ENCODE measurements around the gene GCHFR. TPM values are rescaled to one million over a fixed set of nuclear protein-coding genes. Genes with fewer than 3 reads are reported as not detected.

Gene GCHFR
- total RNA-seq (2014; rRNA removed; shearing (Covaris generic); ENCODE audit: low replicate concordance), result 73.4 and 105 TPM in 2 replicates

DNA sequence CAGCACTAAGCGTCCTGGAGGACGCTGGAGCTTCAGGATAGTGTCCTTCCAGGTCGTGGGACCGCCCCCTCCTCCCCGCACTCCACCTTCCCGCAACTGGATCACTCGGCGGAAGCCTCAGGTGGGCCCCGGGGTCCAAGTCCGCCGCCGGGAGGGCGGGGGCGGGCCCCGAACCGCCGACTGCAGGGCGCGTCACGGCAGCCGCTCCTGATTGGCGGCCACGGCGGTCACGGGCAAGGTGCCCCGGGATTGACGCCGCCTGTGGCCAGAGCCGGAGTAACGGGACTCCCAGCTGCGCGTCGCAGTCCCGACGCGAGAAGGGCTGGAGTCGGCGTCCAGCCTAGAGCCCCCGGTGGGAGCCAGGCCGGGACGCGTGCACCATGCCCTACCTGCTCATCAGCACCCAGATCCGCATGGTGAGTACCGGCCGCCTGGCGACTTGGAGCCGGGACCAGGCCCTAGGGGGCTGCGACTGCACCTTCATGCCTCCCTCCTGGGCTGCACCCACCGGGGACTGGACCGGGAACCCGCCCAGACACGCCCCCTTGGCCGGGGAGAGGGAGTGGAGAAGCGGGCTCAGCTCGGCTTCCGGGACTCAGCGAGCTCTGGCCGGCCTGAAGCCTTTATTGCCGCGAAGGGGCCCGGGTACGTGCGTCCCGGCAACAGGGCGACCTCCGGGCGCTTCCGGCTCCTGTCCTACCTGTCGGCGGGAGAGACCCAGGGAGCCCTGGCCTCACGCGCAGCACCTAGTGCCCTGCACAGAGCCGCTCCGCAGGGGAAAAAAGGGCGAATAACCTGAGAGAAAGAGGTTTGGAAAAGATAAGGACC is at the start of gene GCHFR:
GCHFR (plus strand) TSS at position 268 of the 828 bp plus-strand sequence; CDS start at position 381, 113 bp downstream.
- in situ Hi-C loops (cut with HindIII; ENCODE audit: low pct_unique_long_range_greater_than_20kb, low sequenced_read_pairs), result no loop called here
- DNase-seq (ENCODE audit: low read depth), result peak; percentile 88

DNA sequence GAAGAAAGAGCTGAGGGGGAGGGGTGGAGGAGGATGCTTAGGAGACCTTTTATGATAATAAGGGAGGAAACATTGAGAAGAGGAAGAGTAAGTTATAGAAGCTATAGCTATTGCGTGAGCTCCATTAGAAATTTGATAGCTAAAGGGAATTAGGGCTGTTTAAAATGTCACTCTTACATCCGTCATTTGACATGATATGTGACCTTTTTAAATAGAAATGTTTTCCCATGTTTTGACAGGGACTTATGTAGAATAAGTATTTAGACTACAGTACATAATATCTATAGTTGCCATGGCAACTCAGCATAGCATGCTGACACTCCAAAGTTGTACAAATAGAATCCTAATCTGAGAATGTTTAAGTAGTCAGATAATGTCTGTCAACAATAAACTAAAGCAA is 49.7 kb upstream of the GCHFR start:
- DNase-seq (ENCODE audit: low read depth), result no peak
- in situ Hi-C loops (cut with HindIII; ENCODE audit: low pct_unique_long_range_greater_than_20kb, low sequenced_read_pairs), result no loop called here

DNA sequence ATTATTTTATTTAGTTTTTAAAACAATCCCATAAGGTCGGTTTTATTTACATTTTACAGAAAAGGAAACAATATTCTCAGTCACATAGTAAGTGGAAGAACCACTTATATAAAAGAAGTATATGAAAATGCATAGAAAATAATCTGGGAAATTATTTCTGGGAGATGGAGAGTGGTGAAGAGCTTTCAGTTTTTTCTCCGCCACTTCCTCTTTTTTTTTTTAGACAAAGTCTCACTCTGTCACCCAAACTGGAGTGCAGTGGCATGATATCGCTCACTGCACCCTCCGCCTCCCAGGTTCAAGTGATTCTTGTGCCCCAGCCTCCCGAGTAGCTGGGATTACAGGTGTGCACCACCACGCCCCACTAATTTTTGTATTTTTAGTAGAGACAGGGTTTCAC is 47.7 kb upstream of the GCHFR start:
- in situ Hi-C loops (cut with HindIII; ENCODE audit: low pct_unique_long_range_greater_than_20kb, low sequenced_read_pairs), result no loop called here
- DNase-seq (ENCODE audit: low read depth), result no peak

DNA sequence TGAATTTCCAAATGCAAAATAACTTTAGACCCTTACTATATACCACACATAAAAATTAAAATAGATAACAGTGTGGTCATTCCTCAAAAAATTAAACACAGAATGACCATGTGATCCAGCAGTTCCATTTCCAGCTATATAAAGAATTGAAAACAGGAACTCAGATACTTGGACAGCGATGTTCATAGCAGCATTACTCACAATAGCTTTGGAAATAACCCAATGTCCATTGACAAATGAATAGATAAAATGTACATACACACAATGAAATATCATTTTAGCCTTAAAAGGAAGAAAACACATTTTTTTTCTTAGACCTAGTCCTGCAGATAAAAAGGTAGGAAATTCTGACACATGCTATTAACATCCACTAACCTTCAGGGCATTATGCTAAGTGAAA is 42.2 kb upstream of the GCHFR start:
- DNase-seq (ENCODE audit: low read depth), result no peak
- in situ Hi-C loops (cut with HindIII; ENCODE audit: low pct_unique_long_range_greater_than_20kb, low sequenced_read_pairs), result no loop called here

DNA sequence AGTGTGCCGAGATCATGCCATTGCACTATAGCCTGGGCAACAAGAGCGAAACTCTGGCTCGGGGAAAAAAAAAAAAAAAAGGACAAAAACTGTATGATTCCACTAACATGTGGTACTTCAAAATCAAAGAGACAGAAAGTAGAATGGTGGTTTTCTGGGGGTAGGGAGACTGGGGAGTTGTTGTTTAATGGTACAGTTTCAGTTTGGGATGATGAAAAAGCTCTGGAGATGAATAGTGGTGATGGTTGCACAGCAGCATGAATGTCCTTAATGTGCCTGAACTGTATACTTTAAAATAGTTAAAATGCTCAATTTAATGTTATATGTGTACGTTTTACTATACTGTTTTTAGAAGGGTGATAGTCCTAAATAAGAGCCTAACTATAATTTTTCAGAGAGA is 41.5 kb upstream of the GCHFR start:
- DNase-seq (ENCODE audit: low read depth), result no peak
- in situ Hi-C loops (cut with HindIII; ENCODE audit: low pct_unique_long_range_greater_than_20kb, low sequenced_read_pairs), result no loop called here

DNA sequence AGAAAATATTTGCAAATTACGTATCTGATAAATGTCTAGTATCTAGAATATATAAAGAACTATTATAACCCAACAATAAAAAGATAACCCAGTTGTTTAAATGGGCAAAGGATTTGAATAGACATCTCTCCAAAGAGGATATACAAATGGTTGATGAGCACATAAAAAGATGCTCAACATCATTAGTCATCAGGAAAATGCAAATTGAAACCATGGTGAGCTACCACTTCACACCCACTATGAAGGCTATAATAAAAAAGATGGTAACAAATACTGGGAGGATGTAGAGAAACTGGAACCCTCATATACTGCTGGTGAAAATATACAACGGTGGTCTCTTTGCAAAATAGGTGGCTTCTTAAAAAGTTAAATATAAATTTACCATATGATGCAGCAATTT is 40.9 kb upstream of the GCHFR start:
- in situ Hi-C loops (cut with HindIII; ENCODE audit: low pct_unique_long_range_greater_than_20kb, low sequenced_read_pairs), result no loop called here
- DNase-seq (ENCODE audit: low read depth), result no peak

DNA sequence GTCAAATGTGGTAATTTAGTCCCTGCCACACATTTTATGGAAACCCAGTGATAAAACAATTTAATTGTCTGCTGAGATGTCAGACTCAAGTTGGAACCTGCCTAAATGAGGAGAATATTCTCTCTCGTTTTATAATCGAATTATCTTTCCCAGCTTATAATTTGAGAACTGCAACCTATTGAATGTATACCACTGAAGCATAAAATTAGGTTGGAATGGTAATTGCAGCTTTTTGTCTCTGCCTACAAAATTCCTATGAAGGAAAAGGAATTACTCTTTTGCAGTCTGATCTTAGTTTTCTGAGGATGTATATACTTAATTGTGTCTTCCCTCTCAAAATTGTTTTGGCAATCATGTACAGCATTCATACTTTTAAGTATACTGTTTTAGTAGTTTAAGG is 39.9 kb upstream of the GCHFR start:
- in situ Hi-C loops (cut with HindIII; ENCODE audit: low pct_unique_long_range_greater_than_20kb, low sequenced_read_pairs), result no loop called here

DNA sequence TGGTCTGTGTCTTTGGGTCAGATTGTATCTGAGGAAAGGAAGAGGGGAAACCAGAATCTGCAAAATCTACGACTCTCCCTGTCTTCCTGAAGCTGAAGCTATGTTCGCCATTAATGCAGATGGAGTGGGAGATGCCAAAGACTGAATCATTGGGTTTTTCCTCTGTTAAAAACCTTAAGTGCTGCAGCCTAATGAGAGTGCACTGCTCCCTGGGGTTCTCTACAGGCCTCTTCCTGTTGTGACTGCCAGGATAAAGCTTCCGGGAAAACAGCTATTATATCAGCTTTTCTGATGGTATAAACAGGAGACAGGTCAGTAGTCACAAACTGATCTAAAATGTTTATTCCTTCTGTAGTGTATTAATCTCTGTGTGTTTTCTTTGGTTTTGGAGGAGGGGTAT is 32.8 kb upstream of the GCHFR start:
- in situ Hi-C loops (cut with HindIII; ENCODE audit: low pct_unique_long_range_greater_than_20kb, low sequenced_read_pairs), result no loop called here
- no peak for DNase-seq (ENCODE audit: low read depth)

More for the DNA sequence above, 39.9 kb upstream of the GCHFR start:
- DNase-seq (ENCODE audit: low read depth), result no peak

DNA sequence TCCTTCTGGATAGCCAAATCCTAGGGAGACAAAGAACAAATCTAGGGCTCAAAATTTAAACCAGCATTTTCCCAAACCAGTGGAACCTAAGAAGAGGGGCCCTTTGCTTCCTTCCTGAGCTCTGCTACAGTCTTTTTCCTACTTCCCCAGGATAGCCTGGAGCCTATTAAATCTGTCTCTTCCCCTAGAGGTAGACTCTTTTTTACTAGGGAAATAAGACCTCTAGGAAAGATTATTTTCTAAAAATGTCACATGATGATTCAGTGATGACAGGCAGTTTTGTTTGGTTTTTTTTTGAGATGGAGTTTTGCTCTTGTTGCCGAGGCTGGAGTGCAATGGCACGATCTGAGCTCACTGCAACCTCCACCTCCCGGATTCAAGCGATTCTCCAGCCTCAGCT is 27.3 kb upstream of the GCHFR start:
- no peak for DNase-seq (ENCODE audit: low read depth)
- in situ Hi-C loops (cut with HindIII; ENCODE audit: low pct_unique_long_range_greater_than_20kb, low sequenced_read_pairs), result no loop called here

DNA sequence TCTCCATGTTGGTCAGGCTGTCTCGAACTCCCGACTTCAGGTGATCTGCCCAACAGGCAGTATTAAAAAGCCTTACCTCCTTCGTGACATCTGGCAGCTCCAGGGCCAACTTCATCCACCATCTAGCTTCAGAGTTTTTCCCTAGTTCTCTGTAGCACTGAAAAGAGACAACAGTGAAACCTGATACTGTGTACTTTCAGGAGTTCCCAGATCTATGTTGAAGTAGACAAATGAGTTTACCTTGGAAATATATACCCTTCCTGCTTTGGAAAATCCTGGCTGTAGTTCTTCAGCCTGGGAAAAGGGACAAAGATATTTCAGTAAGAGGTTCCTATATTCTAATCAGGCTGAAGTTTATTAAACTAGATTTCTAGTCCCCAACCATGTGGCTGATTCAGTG is 26.8 kb upstream of the GCHFR start:
- in situ Hi-C loops (cut with HindIII; ENCODE audit: low pct_unique_long_range_greater_than_20kb, low sequenced_read_pairs), result no loop called here
- no peak for DNase-seq (ENCODE audit: low read depth)

DNA sequence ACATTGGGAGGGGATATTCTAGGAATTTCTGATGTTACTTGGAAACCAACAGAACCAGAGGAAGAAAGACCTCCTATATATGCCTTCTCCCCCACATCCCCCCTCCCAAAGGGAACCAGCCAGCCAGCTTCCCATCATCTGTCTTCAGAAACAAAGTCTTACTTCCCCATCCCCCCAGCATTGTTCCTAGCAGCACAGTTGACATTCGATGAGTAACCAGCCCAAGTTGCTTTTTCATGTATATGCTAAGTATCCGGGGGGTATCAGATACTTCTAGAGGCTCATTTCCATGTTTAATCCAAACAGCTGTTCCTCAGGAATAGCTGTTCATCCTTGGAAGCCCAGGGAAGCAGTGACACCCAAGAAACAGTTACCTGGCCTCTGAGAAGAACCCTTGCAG is 24.8 kb upstream of the GCHFR start:
- DNase-seq (ENCODE audit: low read depth), result no peak
- in situ Hi-C loops (cut with HindIII; ENCODE audit: low pct_unique_long_range_greater_than_20kb, low sequenced_read_pairs), result no loop called here

DNA sequence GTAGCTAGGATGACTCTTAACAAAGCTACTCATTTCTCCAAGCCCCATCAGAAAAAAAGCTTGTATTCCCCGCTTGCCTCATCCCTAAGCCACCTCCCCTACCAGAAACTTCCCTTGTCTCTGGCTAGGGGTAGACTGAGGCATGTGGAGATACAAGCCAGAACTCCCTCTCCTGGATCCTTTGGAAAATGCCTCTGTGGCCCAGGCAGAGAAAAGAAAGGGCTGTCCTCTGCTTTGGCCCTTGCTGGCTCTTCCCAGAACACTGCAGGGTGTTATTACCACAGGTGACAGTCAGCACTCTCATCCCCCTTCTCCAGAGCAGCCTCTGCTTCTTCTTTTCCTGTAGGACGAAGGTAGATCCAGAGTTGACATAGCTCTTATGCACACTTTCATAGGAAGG is 24.0 kb upstream of the GCHFR start:
- in situ Hi-C loops (cut with HindIII; ENCODE audit: low pct_unique_long_range_greater_than_20kb, low sequenced_read_pairs), result no loop called here
- DNase-seq (ENCODE audit: low read depth), result no peak

DNA sequence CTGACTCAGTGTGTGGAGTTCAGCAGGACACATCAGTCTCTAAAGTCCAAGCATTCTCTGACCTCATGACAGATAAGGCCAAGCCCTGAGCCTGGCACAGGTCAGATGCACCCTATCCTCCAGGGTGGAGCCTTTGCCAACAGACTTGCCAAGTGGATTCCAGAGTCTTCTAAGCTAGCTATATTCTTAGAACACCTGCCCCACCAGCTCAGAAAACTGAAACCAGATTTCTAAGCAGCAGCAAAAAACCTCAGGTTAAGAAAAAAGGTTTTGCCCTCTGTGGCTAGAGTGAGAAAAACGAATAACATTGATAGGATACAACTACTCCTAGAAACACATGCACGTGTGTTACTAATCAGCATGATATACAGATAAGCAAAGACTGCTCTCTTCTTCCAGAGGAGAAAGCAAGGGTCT is 20.4 kb upstream of the GCHFR start:
- in situ Hi-C loops (cut with HindIII; ENCODE audit: low pct_unique_long_range_greater_than_20kb, low sequenced_read_pairs), result no loop called here

DNA sequence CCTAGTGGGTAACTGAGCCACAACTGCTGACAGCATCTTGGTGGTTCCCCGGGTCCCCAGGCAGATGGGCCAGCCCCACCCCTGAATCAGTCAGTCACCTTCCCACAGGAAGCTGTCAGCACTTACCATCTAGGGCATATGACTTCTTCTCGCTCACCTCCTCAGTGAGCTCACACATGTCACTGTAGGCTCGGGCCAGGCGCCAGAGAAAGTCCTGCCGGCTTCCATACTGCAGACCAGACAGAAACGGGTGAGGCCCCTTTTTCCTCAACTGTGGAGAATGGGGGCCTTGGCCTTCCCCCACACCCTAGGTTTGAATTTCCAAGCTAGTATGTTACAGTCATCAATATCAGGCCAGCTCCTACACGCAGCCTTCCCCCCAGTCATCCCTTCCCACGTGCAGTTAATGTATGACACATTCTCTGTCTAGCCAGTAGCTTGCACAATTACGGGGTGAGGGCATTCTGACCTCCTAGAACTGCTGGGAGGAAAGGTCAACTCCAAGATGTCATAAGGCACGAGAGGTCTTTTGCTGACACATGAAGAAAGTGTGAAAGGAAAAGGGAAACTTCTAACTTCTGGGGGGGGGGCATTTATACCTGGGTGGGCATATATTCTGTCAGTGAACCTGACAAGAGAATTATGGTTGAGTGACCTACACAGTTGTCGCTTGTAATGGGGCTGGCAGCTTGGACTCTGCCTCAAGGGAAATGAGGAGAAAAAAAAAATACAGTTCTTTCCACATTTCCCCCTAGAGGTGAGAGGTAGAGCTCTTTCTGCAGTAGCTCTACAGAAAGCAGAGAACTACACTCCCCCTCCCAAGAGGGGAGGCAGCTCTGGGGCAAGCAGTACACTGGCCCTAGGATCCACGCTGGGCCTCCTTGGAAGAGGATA is 19.7 kb upstream of the GCHFR start:
- in situ Hi-C loops (cut with HindIII; ENCODE audit: low pct_unique_long_range_greater_than_20kb, low sequenced_read_pairs), result no loop called here
- DNase-seq (ENCODE audit: low read depth), result peak; percentile 33

More for the DNA sequence above, 20.4 kb upstream of the GCHFR start:
- DNase-seq (ENCODE audit: low read depth), result no peak

DNA sequence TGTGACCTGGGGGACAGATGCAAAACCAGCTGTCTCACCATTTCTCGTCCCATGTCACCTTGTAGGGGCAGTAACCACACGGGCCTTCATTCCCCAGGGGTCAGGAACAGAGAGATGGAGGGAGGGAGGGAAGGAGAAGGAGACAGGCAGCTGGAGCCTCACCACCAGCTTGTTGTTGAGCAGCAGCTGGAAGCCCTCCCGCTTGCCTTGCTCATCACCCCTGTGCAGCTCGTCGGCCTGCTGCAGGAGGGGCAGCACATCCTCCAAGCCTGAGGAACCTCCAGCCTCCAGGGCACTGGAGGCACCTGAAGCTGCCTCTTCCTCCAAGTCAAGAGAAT is 19.1 kb upstream of the GCHFR start:
- in situ Hi-C loops (cut with HindIII; ENCODE audit: low pct_unique_long_range_greater_than_20kb, low sequenced_read_pairs), result no loop called here
- DNase-seq (ENCODE audit: low read depth), result no peak

DNA sequence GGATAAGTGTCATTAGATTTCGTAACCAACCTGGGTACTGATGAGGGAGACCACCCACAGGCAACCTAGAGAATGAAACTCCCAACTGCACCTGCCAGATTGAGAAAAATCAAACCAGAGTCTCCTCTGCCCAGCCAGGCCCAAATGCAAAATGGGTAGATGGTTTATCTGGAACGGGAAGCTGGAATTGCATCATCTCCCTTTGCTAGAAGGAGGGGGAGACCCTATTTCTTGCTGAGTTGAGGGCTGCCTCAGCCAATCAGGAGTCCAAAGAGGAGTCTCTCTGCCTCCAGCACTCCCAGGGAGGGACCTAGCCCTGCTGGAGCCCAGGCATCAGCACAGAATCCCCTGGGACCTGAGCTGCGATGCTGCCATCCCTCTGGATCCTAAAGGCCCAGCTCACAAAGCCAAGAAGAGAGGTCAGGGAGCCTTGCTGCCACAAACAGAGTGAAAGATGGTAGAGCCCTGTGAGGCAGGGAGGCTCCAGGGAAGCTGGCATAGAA is 16.9 kb upstream of the GCHFR start:
- DNase-seq (ENCODE audit: low read depth), result no peak
- in situ Hi-C loops (cut with HindIII; ENCODE audit: low pct_unique_long_range_greater_than_20kb, low sequenced_read_pairs), result no loop called here

DNA sequence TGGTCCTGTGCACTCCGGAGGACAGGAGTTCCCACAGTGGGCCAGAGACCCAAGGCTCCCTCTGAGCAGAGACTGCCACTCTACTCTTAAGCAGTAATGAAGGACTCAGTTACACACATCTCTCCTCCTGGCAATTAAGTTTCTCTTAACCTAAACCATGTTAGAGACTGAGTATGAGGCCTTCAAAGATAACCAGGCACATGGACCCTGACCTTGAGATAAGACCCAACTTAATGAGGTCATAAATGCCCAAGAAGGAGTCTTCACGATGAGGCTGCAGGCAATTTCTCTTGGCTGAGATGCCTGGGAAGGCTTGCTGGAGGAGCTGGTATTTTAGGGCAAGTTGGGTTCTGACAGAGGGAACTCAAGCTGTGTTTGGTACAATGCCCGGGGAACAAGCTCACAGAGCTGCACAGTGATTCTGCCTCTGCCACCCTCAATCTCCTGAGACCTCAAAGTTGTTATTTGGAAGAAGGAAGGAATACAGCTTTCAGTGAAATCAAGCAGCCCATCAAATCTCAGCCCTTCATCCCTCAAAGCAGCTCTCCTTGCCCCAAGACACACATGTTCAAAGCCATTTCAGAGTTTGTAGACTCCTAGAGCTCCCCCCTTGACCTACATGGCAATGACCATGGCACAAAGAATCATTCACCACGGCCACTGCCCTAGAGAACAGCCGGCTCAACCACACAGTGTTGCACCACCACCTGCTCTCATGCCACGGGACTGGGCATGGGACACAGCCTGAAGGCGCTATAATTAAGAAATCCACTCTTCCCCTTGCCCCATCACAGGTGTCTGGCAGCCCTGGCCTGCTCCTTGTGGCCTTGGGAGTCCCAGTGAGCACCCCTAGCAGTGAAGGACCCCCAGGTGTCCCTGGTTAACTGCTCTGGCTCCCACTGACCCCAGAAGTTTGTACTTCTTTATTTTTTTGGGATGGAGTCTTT is 15.9 kb upstream of the GCHFR start:
- no peak for DNase-seq (ENCODE audit: low read depth)
- in situ Hi-C loops (cut with HindIII; ENCODE audit: low pct_unique_long_range_greater_than_20kb, low sequenced_read_pairs), result no loop called here

DNA sequence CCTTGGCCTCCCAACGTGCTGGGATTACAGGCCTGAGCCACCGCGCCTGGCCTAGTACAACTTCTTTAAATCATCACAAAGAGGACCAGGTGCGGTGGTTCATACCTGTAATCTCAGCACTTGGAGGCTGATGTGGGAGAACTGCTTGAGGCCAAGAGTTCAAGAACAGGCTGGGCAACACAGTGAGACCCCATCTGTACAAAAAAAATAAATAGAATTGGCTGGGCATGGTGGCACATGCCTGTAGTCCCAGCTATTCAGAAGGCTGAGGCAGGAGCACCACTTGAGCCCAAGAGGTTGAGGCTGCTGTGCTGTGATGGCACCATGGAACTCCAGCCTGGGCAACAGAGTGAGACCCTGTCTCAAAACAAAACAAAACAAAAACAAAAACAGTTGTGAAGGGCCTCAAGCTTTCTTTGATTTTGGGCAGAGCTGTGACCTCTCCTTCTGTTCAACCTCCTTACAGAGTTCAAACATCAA is 14.7 kb upstream of the GCHFR start:
- in situ Hi-C loops (cut with HindIII; ENCODE audit: low pct_unique_long_range_greater_than_20kb, low sequenced_read_pairs), result no loop called here
- no peak for DNase-seq (ENCODE audit: low read depth)
